Ovary (tissue), 9 donors: ENCODE measurements around the gene MYO1H. TPM values are rescaled to one million over a fixed set of nuclear protein-coding genes. Genes with fewer than 3 reads are reported as not detected.
A peak's percentile ranks its signal among the peaks of the same experiment; 100 is the strongest.
"Not testable (repeated sequence)": the region's sequence is repeated elsewhere in the genome, so short reads cannot be mapped to it uniquely, and the experiment has no call there.

ENCODE experiments used
- DNase-seq, 5 donors: peaks; one replicate each; pipeline ENCODE4 v3.0.0-alpha.2; 2019 to 2020
- H3K27ac ChIP-seq, 2 donors: fragments of 200-600 bp; one replicate each; pipeline versions ENCODE4 v1.5.1 to v1.8.0; 2019 to 2022
- H3K27me3 ChIP-seq: fragments of 200-600 bp; one replicate; pipeline ENCODE4 v1.8.0; 2022
- H3K36me3 ChIP-seq: fragments of 200-600 bp; sonication (generic); one replicate; pipeline ENCODE4 v1.5.1; 2019
- H3K4me1 ChIP-seq: one replicate; pipeline ENCODE4 v1.8.1; 2013; ENCODE audit warnings: mild to moderate bottlenecking, moderate library complexity; ENCODE audit not compliant: insufficient read depth
- H3K4me3 ChIP-seq: fragments of 200-600 bp; sonication (generic); one replicate; pipeline ENCODE4 v1.5.1; 2017
- H3K9me3 ChIP-seq, 2 donors: fragments of 200-600 bp in 1 of 2; sonication (generic) in 1 of 2; one replicate each; pipeline versions ENCODE4 v1.5.1 to v1.8.1; 2013 to 2019; ENCODE audit warnings: mild to moderate bottlenecking in 1 of 2, moderate library complexity in 1 of 2
- CTCF ChIP-seq, 3 donors: fragments of 450-650 bp in 2 of 3; fragments of 200-600 bp in 1 of 3; IDR thresholded peaks; one replicate each; pipeline versions ENCODE4 v1.5.1 to v1.8.0; 2016 to 2022; ENCODE audit warnings: antibody characterized with exemption in 3 of 3, mild to moderate bottlenecking in 1 of 3
- EP300 ChIP-seq: sonication (generic); formaldehyde crosslinking; IDR thresholded peaks from one replicate; pipeline ENCODE4 v1.6.1; 2017; ENCODE audit warnings: antibody characterized with exemption
- POLR2A ChIP-seq: fragments of 450-650 bp; IDR thresholded peaks from one replicate; pipeline ENCODE4 v1.6.1; 2017; ENCODE audit warnings: antibody characterized with exemption, mild to moderate bottlenecking, moderate library complexity
- WGBS, 3 donors: extraction: QIAGEN DNeasy Blood & Tissue Kit in 1 of 3; methylation state at CpG; one replicate each; pipeline versions ENCODE4 v1.1.5 to v1.1.7; 2013 to 2017; 5-methylcytosine and 5-hydroxymethylcytosine counted together
- intact Hi-C, 4 donors: fragments of 100-400 bp; cut with DNase I; formaldehyde crosslinking; loops; one replicate each; pipeline versions ENCODE4 v1.11.0 to v1.15.1; 2022 to 2023
- polyA plus RNA-seq, 2 donors: library from polyadenylated mRNA; stranded (reverse); fragments of 200-250 nt in 1 of 2; fragments of 350-450 nt in 1 of 2; fragmentation: Illumina TruSeq in 1 of 2; extraction: RNeasy Lipid Tissue Mini Kit (QIAGEN cat#74804) in 1 of 2; gene quantifications; one replicate each; pipeline ENCODE4 v1.2.3, GENCODE V29; 2013 to 2014
- total RNA-seq, 7 donors: library from RNA; depleted of rRNA in 2 of 7; stranded (reverse); fragments of >200 nt in 2 of 7; fragmentation: NEBNext Ultra II Directional in 3 of 7; extraction: Animal tissue kit (Norgen Biotek cat#: 25700) in 3 of 7; gene quantifications; one replicate each; pipeline versions ENCODE4 v1.1.0 to v1.2.4, GENCODE V29; 2016 to 2023
- donor health status: DM: no; HTN: no; CAD: no; lungs with moderate emphysema.
- donor health status: DM: no; HTN: no; CAD: no.
- donor health status: Bipolar disorder and iron deficiency.
- donor health status: DM: yes; HTN: yes; CAD: no.
- donor health status: DM: no; HTN: no; CAD: no.
- donor health status: DM: yes; HTN: yes; CAD: no.

The MYO1H gene
- total and polyA plus RNA-seq, 9 donors = 0.12 to 0.34 (median 0.12) TPM; not detected in 6

- H3K4me1 ChIP-seq = peaks cover 5% of the 10 kb centered on the region
- no peak for TF ChIP-seq EP300
- no peak for TF ChIP-seq CTCF (IDR thresholded peaks at IDR 0.05)
- TF ChIP-seq POLR2A = no peak
- 4 to 15% (median 6%) methylated on average over 20 to 43 of the region's 43 CpGs for WGBS, 3 donors
- no peaks in the 10 kb centered on the region for H3K36me3 ChIP-seq
- H3K27ac ChIP-seq = no peak within 1 kb of the TSS
- peak within 1 kb of the TSS; percentile 42 for H3K4me3 ChIP-seq
- DNase-seq = no peak
- no peaks in the 10 kb centered on the region for H3K27me3 ChIP-seq
- no peaks in the 10 kb centered on the region for H3K9me3 ChIP-seq
- intact Hi-C loops = no loop called here
These were observed 38.9 kb upstream of the MYO1H start, which contains the start of gene FOXN4 for GRCh38 chr12:109308534-109309380. FOXN4 (minus strand) TSS chr12:109309284; CDS start chr12:109308321, 963 bp downstream.

- WGBS, 3 donors = 0 to 1% (median 0%) methylated on average over 23 to 97 of the region's 99 CpGs
These were observed 38.1 kb upstream of the MYO1H start for GRCh38 chr12:109309381-109310246.

GRCh38 chr12:109310247-109311125 is 37.2 kb upstream of the MYO1H start:
- intact Hi-C loops = no loop called here
- H3K4me1 ChIP-seq = peaks cover 5% of the 10 kb centered on the region
- H3K4me3 ChIP-seq = peak overlapping the region; percentile 42
- 9 to 11% (median 10%) methylated on average over 33 of the region's 33 CpGs for WGBS, 3 donors
- no peaks in the 10 kb centered on the region for H3K36me3 ChIP-seq
- TF ChIP-seq CTCF (IDR thresholded peaks at IDR 0.05) (no peak), POLR2A (no peak), EP300 (no peak)
- H3K9me3 ChIP-seq = no peaks in the 10 kb centered on the region
- no peak overlapping the region for H3K27ac ChIP-seq
- DNase-seq = no peak
- no peaks in the 10 kb centered on the region for H3K27me3 ChIP-seq

More at GRCh38 chr12:109309381-109310246, 38.1 kb upstream of the MYO1H start:
- TF ChIP-seq EP300 = no peak
- no peak for TF ChIP-seq POLR2A
- no peak for TF ChIP-seq CTCF (IDR thresholded peaks at IDR 0.05)
- Histone ChIP-seq H3K27me3 (no peaks in the 10 kb centered on the region), H3K4me3 (peak overlapping the region; percentile 42), H3K27ac (no peak overlapping the region), H3K4me1 (peaks cover 5% of the 10 kb centered on the region), H3K36me3 (no peaks in the 10 kb centered on the region), H3K9me3 (no peaks in the 10 kb centered on the region)
- no peak for DNase-seq
- intact Hi-C loops = no loop called here

- H3K4me1 ChIP-seq, H3K36me3 ChIP-seq, H3K27me3 ChIP-seq, intact Hi-C loops, H3K9me3 ChIP-seq, H3K4me3 ChIP-seq, DNase-seq, H3K27ac ChIP-seq: not testable (repeated sequence)
- 83 to 91% (median 88%) methylated on average over 8 of the region's 8 CpGs for WGBS, 3 donors
These were observed 26.4 kb upstream of the MYO1H start for GRCh38 chr12:109321294-109321693.
